ENCODE results near the gene POMGNT1.

POMGNT1 gene

GRCh38 chr1:46210561-46210960 lies 12.3 kb upstream of the POMGNT1 start:
- DNase-seq: no peak

GRCh38 chr1:46206399-46206798 lies 8.2 kb upstream of the POMGNT1 start:
- no peak for DNase-seq

GRCh38 chr1:46205791-46206190 lies 7.6 kb upstream of the POMGNT1 start:
- no peak for DNase-seq

- DNase-seq: no peak
Observed at GRCh38 chr1:46205141-46205540, 6.9 kb upstream of the POMGNT1 start.

- DNase-seq: no peak
Observed at GRCh38 chr1:46204406-46204742, 6.1 kb upstream of the POMGNT1 start.

GRCh38 chr1:46203738-46204405 lies 5.6 kb upstream of the POMGNT1 start:
- no peak for DNase-seq

GRCh38 chr1:46199233-46199749 lies 1.1 kb upstream of the POMGNT1 start:
- no peak for DNase-seq

- DNase-seq: peak; percentile 37
Observed at GRCh38 chr1:46197560-46197963, 672 bp downstream of the POMGNT1 start.

- no peak for DNase-seq
Observed at GRCh38 chr1:46196609-46197008, 1.6 kb downstream of the POMGNT1 start.

GRCh38 chr1:46194641-46195193 lies 3.5 kb downstream of the POMGNT1 start:
- no peak for DNase-seq

- no peak for DNase-seq
Observed at GRCh38 chr1:46193984-46194570, 4.2 kb downstream of the POMGNT1 start.

GRCh38 chr1:46193285-46193684 lies 4.9 kb downstream of the POMGNT1 start:
- no peak for DNase-seq

- no peak for DNase-seq
Observed at GRCh38 chr1:46192171-46192570, 6.1 kb downstream of the POMGNT1 start.

GRCh38 chr1:46191033-46191701 lies 7.1 kb downstream of the POMGNT1 start:
- no peak for DNase-seq

- no peak for DNase-seq
Observed at GRCh38 chr1:46190539-46190938, 7.7 kb downstream of the POMGNT1 start.

- DNase-seq: no peak
Observed at GRCh38 chr1:46188295-46189030, 9.8 kb downstream of the POMGNT1 start.

- DNase-seq: no peak
Observed at GRCh38 chr1:46187106-46187869, 10.9 kb downstream of the POMGNT1 start.

GRCh38 chr1:46186076-46186475 lies 12.2 kb downstream of the POMGNT1 start:
- DNase-seq: no peak

GRCh38 chr1:46184920-46185658 lies 13.1 kb downstream of the POMGNT1 start:
- DNase-seq: no peak

- DNase-seq: no peak
Observed at GRCh38 chr1:46183926-46184557, 14.2 kb downstream of the POMGNT1 start.

Data from fibroblast of skin of back (primary cell).